Midbrain (tissue), 1 donor: ENCODE measurements around the gene POLA1.
"Not testable (repeated sequence)": the region's sequence is repeated elsewhere in the genome, so short reads cannot be mapped to it uniquely, and the experiment has no call there.

Experiments
- DNase-seq: peaks from one replicate; lab custom pipeline; 2025; lab: John Stamatoyannopoulos, UW

Gene POLA1

DNA sequence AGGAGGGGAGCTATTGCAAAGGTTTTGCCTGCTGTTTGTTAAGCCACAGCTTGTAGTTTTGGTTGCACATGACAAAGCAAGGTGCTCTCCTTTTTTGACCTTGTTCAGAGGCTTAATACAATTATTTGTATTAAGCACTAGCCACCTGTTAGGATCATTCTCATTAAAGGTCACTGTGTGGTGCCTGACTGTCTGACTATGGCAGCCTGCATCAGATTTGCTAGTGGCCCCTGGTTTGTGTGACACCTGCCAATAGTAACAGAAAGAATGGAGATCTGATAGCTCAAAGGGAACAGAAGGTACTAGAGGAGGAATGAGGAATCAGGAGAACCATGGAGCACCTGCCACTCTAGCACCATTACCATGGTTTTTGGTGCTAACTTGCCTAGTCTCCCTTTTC is 102.5 kb downstream of the POLA1 start:
- no peak for DNase-seq

DNA sequence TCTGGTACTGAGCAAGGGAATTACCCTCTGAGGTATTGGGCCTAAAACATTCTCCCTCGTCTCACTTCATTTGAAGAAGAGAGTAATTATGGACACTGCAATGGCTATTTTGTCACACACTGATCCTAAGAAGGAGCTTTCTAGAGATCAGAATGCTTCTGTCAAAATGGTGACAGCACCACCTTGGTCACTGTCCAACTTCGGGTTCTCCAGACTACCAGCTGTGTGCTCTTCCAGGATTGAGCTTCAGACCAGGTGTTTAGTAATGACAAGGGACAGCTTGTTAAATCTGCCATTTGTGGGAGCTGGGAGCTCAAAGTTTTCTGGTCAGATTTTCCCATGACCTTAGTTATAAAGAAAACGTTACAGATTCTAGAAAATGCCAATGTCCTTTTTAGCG is 105.4 kb downstream of the POLA1 start:
- DNase-seq: no peak

DNA sequence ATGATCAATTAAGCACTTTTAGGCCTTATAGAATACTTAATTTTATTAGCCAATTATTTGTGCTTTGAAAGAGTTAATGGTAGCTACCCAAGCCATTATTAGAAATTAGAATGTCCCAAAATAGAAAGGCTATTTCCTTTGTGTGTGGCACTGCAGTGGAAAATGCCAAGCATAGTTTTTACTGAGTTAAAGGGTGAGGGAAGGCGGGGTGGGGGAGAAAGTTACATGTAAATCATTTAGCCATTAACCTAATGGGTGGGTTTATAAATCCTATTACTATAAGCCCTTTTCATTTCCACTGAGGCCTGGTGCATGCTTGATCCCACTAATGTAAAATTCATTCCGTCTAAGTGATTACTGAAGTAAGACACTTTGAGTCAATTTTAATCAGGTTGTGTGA is 105.8 kb downstream of the POLA1 start:
- no peak for DNase-seq

DNA sequence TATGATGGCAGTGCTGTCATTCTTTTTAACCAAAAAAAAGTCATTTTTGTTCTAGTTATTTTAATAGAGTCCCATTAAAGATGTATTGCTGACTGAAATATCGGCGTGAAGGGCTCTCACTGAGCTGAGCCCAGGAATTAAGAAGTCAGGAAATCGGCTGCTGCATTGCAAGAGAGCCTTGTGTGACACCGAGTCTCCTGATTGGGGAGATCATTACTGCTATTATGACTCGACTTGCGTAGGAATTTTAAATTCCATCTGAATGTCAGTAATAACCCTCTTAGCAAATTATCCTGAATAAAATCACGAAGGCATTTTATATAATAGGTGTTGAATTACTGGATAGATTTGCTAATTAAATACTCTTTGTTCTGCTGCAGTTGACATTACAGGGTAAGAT is 111.5 kb downstream of the POLA1 start:
- DNase-seq: no peak

DNA sequence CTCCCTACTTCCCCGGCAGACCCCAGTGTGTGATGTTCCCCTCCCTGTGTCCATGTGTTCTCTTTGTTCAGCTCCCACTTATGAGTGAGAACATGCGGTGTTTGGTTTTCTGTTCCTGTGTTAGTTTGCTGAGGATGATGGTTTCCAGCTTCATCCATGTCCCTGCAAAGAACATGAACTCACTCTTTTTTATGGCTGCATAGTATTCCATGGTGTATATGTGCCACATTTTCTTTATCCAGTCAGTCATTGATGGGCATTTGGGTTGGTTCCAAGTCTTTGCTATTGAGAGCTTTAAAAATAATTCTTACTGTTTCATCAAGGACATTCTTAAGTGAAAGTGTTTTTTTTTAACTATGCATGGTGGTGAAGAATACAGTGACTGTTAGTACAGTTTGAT is 126.1 kb downstream of the POLA1 start:
- not testable (repeated sequence) for DNase-seq

DNA sequence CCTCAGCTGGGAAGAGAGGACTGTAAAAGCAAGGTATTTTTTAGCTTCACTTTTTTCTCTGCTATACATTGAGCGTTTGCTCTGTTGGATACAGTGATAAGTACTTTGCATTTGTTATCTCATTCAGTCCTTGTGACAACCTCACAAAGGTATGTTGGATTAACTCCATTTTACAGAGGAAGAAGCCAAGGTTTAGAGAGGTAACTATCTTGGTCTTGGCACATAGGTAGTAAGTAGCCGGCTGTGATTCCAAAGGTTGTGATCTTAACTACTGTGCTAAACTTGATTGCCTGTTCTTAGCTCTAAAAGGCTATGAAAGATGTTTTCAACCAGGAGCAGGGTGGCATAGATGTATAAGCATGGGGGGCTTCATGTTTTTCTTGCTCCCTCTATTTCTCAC is 134.4 kb downstream of the POLA1 start:
- no peak for DNase-seq

DNA sequence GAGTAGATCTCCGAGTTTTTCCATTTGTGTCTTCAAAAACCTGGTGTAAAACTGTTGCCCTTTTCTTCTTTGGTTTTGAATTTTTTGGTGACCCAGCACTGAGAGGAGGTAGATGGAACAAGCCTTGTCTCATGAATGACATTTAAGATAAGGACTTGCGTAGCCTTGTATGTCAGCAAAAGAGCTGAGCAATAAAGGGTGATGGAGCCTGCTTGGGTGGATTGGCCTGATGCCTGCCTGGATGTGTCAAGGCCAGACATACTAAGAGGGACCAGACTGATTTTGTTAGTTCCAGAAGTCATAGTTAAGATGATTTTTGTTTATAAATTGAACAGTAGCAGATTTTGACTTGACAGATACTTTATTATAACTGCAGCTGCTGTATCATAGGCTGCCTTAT is 134.9 kb downstream of the POLA1 start:
- DNase-seq: no peak

DNA sequence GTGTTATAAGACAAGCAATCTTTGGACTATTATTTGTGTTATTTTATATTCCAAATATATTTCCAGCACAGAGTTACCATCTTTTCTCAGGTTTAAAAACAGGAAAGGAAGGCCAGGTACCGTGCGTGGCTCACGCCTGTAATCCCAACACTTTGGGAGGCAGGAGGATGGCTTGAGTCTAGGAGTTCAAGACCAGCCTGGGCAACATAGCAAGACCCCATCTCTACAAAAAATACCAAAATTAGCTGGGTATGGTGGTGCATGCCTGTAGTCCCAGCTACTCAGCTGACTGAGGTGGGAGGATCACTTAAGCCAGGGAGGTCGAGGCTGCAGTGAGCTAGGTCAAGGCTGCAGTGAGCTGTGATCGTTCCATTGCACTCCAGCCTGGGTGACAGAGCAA is 140.0 kb downstream of the POLA1 start:
- no peak for DNase-seq

DNA sequence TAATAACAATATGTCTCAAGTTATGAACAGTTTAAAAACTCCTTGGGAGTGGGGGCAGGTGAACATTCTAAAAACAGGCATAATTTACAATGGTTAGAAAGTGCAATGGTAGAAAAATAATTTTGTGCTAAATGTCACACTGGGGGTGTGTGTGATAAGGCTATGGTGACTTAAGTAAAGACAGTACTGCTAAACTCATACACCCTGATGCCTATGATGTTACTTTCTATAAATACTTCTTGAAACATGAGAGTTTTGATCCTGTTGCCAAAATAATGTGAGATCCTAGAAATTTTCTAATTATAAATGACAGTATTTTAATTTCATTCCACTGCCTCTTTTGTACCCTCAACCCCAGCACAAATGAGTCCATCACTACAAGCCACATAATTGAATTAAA is 144.2 kb downstream of the POLA1 start:
- DNase-seq: no peak

DNA sequence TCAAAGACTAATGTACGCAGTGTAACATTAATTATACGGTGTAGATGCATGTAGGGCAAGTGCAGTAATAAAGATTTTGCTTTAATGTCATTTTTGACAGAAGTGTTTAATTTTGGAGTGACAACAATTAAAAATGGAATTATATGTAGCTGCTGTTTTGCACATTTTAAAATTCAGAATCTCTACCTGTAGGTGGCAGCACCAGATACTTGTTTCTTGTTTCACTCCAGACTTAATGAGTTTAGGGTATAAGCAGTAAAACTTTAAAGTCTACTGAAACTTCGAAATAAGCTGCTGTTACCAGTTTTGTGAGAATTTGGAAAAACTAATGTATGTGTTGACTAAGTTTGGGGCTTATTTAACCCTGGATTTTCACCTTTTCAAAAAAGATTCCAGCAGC is 144.9 kb downstream of the POLA1 start:
- peak; percentile 58 for DNase-seq

DNA sequence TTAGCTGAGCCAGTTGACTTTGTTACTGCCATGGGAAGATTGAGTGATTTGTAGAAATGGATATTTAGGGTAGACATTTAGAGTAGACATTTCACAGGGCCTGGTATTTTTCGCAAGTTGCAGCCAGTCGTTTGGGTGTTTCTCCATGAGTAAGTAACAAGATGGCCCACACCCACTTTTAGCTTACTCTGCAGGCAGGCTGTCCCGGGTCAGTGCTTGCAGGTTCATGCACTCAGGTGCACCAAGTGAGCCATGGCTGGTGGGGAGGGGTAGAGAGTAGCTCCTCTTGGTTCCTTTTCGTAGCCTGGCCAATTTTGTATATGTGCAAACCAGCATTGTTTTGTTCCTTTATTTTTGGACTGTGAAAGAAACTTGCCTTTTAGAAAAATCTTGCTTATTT is 145.6 kb downstream of the POLA1 start:
- DNase-seq: no peak

DNA sequence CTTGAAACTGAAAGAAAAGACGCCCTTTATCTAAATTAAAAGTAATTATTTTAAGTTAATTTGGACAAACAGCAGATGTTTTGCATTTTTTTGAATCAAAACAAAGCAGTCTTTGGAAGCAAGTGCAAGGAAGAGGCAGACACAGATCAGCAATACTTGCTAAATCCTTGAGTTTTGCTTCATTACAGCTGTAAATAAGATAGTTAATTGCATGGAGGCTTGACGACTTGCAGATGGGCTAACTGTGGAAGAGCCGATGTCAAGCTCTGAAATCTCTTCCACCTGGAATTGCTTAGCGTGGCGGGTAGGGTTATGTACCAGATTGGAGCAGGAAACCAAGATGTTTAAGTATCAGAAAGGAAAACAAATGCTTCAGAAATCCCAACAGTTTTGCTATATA is 148.8 kb downstream of the POLA1 start:
- DNase-seq: no peak

DNA sequence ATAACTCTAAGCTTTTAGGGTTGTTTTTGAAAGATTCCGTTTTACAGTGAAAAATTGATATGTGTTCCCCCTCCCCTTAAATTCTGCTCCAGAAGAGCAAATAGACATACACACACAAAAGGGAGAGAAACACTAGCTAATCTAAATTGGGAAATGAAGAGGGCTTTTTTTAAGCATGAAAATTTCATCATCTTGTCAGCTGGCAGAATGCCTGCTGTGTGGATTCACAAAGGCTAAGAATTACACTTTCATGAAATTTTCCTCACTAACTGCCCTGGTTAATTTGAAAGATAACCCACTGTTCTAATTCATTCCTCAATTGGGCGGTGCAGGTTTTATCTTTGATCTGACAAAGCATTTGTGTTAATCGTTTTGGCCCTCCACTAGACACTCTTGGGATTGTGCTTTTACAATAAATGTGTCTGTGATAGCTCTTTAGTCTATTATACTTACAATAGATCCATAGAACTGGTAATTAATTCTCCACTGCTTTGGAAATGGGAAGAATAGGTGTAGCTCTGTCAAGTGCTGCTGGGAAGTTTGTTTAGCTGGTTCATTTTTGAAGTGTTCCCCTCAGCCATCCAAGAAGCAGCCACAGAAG is 152.9 kb downstream of the POLA1 start:
- no peak for DNase-seq

DNA sequence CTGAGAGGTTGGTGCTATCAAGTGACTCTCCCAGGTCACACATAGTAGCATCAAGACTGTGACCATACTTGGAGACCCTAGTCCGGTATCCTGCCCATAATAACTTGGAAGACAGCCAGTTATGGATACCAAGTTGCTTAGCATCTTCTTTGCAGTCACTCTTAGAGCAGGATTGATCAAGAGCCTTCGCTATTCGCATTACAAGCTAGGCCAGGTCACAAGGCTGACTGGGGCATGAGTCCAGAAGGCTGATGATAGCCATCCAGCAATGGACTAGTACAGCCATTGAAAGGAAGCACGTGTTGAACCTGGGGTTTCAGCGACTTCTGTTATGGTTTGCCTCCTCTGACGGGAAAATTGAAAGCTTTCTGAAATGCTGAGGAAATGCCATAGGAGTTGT is 157.6 kb downstream of the POLA1 start:
- no peak for DNase-seq

DNA sequence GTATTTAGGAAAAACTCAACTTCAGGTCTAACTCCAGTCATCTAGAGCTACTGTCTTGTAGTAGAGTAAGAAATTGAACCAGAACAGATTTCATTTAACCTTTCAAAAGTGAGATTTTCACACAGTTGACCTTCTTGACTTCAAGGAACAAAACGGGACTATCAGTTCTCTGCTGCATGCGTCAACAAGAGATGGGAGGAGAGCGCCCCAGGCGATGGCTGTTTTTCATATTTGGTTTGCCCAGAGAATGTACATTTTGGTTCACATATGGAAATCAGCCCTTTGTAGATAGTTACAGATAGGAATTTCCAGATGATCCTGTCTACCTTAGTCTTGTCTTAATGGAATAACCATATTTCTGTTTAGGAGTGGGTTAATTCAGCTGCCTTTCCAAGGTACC is 158.1 kb downstream of the POLA1 start:
- DNase-seq: no peak

DNA sequence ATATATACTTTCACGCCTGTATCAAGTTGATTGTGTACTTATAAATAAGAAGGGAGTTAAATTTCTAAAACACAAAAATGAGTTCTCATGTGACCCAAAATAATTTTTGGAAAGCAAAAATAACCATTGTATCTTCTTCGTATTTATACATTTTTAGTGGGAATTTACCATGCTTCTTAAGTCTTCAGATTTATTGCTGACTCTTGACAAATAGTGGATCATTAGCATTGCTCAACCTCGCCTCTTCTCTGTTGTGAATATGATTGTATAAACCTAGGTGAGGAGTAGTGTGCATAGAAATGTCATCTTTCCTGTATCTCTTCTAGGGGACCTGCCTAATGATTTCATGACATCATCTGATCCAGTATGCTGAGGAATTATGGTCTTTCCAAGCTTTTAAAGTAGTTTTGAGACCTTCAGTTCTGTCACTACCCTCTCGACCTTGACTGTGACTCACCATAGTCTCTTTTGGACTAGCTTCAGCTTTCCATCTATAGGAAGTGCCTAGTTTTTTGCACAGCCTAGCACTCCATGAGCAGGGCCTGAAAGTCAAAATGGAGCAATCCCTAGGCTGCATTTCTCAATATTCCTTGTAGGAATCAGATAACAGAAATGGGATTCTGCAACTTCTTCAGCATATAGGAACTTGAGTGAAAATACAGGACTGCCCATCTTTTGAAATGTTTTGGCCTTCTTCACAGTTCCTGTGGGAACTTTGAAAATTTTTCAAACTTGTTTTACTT is 164.5 kb downstream of the POLA1 start:
- DNase-seq: no peak

DNA sequence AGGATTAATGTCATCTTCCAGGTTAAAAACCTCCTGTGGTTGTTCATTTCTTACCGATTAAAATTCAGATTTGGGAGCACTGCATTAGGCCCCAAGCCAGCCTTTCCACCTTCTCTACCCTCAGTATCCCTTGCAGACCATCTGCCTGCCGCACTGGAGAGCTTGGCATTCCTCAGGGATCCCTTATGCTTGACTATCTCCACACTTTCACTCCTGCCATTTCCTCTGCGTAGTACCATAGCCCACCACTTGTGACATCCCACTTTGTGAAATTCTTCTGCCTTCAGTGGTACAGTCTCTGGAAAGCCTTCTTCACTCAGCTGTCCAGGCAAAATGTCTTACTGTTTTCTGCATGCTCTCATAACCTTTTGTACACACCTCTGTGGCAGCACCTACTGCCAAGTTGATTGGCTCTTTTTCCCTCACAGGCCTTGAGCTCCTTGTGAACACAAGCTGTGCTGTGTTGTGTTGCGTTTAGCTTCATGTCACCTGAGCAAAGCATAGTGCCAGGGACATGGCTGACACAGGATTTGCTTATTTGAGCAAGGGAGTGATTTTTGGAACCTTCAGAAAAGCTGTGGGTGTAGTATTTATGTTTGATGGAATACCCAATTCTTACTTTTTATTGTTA is 165.6 kb downstream of the POLA1 start:
- DNase-seq: no peak

DNA sequence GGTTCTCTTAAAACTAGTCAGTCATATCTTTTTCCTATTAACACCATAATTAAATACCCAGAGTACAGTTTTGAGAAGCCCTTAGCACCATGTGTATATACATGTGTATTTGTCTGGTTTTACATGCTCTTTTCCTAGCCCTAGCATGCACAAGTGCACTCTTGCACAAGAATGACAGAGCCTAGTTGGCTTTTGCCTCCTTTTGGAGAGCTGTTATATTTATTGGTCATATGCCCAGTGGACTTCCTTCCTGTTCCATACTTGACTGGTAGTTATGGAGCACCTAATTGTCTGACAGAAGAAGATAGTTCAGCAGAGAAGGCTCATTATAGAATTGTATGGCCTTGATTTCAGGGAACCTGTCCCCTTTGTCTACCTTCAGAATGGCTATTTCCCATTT is 166.4 kb downstream of the POLA1 start:
- no peak for DNase-seq

DNA sequence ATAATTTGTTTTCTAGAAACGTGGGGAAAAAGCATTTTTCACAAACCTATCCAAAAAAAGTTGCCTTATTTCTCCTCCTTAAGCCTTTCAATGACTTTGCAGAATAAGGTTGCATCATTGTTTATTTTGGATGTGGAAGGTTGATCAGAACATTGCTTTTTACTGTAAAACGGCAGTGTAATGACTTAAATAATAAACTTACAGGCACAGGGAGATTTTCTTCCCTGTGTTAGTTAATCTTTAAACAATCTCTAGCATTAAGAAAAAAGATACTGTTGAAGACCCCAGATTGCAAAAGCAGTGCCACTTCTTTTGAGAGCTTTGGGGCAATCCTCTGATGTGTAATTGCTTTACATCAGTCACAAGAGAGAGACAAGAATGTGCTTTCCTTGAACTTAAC is 168.6 kb downstream of the POLA1 start:
- no peak for DNase-seq

DNA sequence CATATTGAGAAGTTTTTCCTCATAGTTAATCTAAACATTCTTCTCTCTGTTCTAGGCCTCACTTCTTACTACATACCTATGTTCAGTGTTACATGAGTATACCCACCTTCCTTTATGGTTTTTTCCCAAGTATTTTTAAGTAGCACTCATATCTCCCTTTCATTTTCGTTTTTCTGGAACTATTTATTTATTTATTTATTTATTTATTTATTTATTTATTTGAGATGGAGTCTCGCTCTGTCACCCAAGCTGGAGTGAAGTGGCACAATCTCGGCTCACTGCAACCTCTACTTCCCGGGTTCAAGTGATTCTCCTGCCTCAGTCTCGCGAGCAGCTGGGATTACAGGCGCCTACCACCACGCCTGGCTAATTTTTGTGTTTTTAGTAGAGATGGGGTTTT is 170.1 kb downstream of the POLA1 start:
- DNase-seq: not testable (repeated sequence)

DNA sequence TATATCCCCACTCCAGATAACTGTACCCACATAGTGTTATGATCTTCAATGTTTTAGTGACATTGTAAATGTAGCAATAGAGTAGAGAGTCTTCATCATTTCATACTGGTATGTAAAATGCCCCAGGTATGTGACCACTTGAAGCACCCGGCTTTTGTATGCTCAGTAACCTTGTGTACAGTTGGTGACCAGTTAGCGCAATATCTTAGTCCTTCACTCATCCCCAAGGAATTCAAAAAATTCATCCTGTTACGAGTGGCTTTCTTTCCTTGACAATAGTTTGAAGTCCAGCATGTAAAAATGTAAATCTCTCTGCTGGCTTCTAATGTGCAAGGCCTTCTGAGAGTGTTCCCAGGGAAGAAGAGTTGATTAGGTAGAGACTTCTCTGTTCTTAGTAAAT is 176.4 kb downstream of the POLA1 start:
- no peak for DNase-seq

DNA sequence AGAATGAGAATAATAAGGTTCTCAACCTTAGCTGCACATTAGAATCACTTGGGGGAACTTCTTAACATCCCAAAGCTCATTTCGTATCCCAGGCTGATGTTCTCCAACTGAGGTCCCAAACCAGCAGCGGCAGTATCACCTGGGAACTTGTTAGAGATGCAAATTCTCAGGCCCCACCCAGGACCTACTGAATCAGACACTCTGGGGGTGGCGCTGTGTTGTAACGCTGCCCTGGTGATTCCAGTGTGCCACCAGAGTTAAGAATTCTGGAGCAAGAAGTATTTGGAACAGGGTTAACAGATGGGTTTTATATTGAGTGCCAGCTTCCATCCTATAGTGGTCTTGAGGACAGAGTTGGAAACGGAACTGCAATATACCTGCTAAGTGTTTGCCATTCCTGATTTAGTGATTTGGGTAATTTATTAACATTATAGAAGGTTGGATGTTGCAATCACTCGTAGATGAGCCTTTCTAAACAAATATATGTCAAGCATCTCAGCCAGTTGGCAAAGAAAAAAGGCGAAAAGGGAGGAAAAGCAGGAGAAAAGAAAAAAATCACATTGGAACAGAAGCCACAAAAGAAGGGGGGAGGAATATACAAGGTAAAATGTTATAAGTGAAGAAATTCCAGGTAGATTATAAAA is 181.0 kb downstream of the POLA1 start:
- DNase-seq: no peak
